GM19025 (cell line): ENCODE measurements around the gene RHBDD2.
A peak's percentile ranks its signal among the peaks of the same experiment; 100 is the strongest.
"Not testable (repeated sequence)": the region's sequence is repeated elsewhere in the genome, so short reads cannot be mapped to it uniquely, and the experiment has no call there.

Source experiments
- ATAC-seq: cut with Tn5 transposase; IDR thresholded peaks from one replicate; pipeline ENCODE4 v1.9.1; 2021; ENCODE audit warnings: mild to moderate bottlenecking, low read depth, moderate library complexity; ENCODE audit not compliant: unreplicated experiment

Gene RHBDD2

DNA sequence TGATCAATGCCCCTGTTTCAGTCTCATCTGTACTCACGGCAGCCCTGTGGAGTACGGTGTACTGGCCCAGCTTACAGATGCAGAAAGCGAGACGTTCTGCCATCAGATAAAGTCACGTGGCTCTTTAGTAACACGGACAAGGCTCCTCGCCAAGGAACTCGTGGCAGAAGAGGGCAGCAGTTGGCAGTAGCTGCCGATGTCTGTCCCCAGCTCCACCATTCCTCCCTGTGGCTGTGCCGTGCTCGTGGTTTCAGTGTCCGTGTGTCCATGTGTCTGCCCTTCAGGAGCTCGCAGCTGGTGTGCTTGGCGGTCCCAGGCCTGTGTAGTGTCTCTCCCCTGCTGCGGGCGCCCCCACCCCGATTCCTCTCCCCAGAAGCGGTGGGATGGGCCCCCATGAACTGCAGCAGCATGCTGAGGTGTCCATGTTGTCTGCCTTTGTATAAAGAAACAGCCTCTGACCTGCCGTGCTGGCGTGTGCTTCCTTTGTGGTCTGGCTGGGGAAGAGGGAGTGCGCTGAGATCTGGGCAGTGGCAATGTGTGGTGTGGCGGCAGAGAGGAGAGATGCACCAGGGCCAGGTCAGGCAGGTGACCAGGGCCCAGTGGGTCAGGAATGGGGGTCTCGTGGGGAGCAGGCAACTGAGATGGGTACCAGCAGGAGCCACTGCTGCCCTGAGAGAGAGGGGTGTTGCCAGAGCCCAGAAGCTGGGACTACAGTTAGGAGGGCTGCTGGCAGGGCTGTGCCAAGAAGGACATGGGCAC lies 9.8 kb downstream of the RHBDD2 start:
- no peak for ATAC-seq

- no peak for ATAC-seq
Measured at GRCh38 chr7:75889223-75889825, 10.5 kb downstream of the RHBDD2 start.

DNA sequence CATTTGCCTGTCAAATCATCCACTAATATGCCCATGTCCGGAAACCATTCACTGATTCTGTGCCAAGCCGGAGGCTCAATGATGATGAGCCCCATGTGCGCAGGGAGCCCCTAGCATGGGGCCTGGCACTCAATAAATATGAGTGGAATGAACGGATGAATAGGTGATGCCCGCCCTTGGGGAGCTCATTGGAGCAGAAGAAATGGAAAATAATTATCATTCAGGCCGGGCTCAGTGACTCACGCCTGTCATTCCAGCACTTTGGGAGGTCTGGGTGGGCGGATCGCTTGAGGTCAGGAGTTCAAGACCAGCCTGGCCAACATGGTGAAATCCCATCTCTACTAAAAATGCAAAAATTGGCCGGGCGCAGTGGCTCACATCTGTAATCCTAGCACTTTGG lies 11.0 kb downstream of the RHBDD2 start:
- ATAC-seq = no peak

GRCh38 chr7:75891237-75891636 lies 12.4 kb downstream of the RHBDD2 start:
- ATAC-seq = not testable (repeated sequence)

- no peak for ATAC-seq
Measured at GRCh38 chr7:75891815-75892411, 13.1 kb downstream of the RHBDD2 start.

- ATAC-seq = no peak
Measured at GRCh38 chr7:75892634-75893272, 13.9 kb downstream of the RHBDD2 start.

GRCh38 chr7:75896803-75897327 lies 18.0 kb downstream of the RHBDD2 start:
- no peak for ATAC-seq

DNA sequence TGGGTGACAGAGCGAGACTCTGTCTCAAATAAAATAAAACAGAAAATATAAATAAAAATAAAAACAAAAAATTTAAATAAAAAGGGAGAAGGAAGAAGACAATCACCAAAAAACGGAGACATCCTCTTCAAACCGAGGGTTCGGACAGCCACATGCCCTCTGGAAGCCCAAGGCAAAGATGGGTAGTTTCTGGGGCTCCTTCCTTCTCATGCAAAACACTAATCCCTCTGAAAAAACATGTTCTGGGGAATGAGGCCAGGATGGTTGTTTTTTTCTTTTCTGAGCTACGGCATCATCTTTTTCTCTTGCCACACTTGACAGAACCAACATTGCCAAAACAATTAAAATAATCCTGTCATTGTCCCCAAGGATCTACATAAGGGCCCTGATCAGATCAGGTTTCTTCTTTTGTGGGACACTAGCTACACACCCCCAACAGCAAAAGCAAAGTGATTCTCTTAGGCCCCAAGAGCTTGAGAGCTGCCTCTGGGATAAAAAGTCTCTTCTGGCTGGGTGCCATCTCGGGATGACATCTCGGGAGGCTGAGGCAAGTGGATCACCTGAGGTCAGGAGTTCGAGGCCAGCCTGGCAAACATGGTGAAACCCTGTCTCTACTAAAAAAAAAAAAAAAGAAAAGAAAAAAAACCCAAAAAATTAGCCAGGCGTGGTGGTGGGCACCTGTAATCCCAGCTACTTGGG lies 21.9 kb downstream of the RHBDD2 start:
- no peak for ATAC-seq

DNA sequence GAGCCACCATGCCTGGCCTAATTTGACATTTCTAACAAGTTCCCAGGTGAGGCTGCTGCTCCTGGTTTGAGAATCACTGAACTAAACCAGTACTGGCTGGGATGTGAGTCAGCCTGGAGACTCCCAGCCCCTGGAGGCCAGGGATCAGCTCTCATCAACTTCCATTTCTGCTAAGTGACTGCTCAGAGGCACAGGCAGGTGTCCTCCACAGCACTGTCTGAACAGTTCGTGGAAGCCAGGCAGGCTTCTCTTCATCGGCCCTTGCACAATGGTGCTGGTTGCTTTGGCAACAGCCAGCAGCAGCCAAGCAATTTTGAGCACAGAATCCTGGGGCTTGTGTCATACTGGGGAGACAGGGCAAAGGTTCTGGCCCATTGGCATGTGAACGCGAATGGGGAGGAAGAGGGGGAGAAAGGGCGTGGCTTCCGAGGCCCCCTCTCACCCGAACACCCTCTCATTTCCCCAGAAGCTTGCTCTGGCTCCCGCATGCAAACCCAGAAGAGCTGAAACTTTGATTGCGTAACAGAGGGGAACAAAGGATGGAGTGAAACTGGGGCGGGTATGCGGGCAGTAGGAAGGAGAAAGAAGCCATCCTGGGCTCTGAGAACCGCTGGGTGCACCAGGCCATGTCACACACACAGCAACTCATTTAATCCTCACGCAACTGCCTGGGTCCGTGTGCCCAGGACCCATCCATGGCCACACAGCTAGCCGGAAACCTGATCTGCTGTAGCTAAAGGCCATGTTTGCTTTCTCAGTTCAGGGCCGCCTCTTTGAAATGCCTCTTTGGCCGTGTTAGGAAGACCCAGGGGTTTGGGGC lies 27.2 kb downstream of the RHBDD2 start:
- no peak for ATAC-seq

DNA sequence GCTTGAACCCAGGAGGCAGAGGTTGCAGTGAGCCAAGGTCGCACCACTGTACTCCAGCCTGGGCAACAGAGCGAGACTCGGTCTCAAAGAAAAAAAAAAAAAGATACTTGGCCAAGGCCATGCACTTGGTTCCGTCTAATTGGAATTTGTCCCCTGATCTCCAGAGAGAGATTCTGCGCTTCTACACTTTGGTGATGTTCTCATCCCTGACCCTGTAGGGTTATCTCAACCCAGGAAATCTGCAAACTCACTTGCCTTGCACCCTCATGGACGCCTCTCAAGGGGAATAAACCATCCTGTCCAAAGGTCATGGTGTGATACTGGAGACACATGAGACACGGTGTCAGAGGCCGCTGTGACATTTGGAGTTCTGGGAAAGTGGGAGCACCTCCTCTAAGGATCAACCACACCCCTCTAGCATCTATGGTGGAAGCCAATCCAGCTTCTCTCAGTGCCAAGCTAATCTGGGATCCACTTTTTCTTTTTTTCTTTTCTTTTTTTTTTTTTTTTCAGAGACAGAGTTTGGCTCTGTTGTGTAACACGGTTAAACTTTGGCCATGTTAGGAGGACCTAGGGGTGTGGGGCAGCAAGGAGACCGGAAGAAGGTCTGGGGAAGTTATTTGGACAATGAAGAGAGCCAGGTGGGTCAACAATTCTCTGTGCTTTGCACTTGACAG lies 28.3 kb downstream of the RHBDD2 start:
- ATAC-seq = no peak

- not testable (repeated sequence) for ATAC-seq
Measured at GRCh38 chr7:75907668-75908039, 28.8 kb downstream of the RHBDD2 start.

GRCh38 chr7:75909521-75910132 lies 30.8 kb downstream of the RHBDD2 start:
- no peak for ATAC-seq

- ATAC-seq = not testable (repeated sequence)
Measured at GRCh38 chr7:75911186-75911585, 32.4 kb downstream of the RHBDD2 start.

DNA sequence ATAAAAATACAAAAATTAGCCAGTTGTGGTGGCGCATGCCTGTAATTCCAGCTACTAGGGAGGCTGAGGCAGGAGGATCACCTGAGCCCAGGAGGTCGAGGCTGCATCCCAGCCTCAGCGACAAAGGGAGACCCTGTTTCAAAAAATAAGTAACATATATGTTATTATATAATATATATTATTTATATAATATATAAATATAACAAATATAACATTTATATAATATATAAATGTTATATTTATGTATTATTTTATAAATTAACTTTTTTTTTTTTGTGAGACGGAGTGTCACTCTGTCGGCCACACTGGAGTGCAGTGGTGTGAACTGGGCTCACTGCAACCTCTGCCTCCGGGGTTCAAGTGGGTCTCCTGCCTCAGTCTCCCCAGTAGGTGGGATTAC lies 34.6 kb downstream of the RHBDD2 start:
- ATAC-seq = no peak

GRCh38 chr7:75914169-75914654 lies 35.4 kb downstream of the RHBDD2 start:
- no peak for ATAC-seq

DNA sequence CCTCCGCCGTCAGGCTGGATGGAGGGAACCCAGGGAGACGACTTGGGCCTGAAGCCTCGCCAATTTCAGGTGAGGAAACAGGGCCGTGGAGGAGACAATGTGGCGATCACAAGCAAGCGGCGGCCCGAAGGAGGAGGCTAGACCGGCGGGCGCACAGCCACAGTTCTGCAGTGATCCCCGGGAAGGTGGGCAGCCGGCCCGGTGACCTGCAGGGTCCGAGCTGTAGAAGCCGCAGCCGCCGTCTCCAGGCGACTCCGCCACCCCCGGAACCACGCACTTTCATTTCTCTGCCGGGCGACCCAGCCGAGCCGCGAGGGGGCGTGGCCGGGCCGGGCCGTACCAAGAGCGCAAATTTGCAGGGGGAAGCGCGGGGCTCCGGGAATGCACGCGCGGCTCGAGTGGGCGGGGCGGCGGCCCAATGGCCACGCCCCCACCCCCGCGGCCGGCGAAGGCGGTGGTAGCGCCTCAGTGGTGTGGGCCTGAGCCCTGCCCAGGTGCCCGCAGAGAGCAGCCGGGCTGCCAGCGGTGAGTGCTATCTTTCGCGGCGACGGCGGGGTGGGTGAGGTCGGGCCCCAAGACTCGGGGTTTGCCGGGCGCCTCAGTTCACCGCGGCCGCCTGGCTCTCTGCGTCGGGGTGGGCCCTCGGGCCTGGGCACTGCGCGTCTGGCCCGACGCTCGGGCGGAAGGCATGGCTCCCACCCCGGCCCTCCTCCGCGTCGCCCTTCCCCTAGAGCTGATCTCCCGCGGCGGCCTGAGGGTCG lies 36.0 kb downstream of the RHBDD2 start, which contains the start of gene POR:
TSS of gene POR (plus strand) at position 501 of the 761 bp plus-strand sequence. CDS start 38,847 bp downstream, outside the sequence.
- ATAC-seq = peak; percentile 86

- ATAC-seq = no peak
Measured at GRCh38 chr7:75915416-75916156, 36.8 kb downstream of the RHBDD2 start.
